Testis (tissue), 2 donors: Measurements from ENCODE around the gene AP1M1.

Source experiments
- CTCF ChIP-seq, 3 experiments: fragments of 450-650 bp in 2 of 3; fragments of 200-600 bp in 1 of 3; sonication (generic) in 1 of 3; IDR thresholded peaks; one replicate each; pipeline ENCODE4 v1.5.1; 2016 to 2019; ENCODE audit warnings: antibody characterized with exemption in 3 of 3, mild to moderate bottlenecking in 2 of 3, moderate library complexity in 1 of 3
- POLR2A ChIP-seq: fragments of 450-650 bp; IDR thresholded peaks from one replicate; pipeline ENCODE4 v1.6.1; 2017; ENCODE audit warnings: antibody characterized with exemption, mild to moderate bottlenecking, moderate library complexity

- no peak for TF ChIP-seq POLR2A
- no peak for TF ChIP-seq CTCF (IDR thresholded peaks at IDR 0.05)
Observed at GRCh38 chr19:16222806-16223205, 25.1 kb downstream of the AP1M1 start.
